GM18498 (cell line): ENCODE data around the gene CEACAM21.
"Not testable (repeated sequence)": the region's sequence is repeated elsewhere in the genome, so short reads cannot be mapped to it uniquely, and the experiment has no call there.

Source experiments
- ATAC-seq: cut with Tn5 transposase; IDR thresholded peaks from one replicate; pipeline ENCODE4 v1.9.1; 2021; ENCODE audit warnings: mild to moderate bottlenecking, moderate library complexity; ENCODE audit not compliant: unreplicated experiment

Gene CEACAM21

GRCh38 chr19:41548954-41549688 lies 26.8 kb upstream of the CEACAM21 start:
- ATAC-seq, result peak; percentile 62

- no peak for ATAC-seq
Measured at GRCh38 chr19:41549884-41550283, 26.1 kb upstream of the CEACAM21 start.

GRCh38 chr19:41551212-41551610 lies 24.8 kb upstream of the CEACAM21 start:
- ATAC-seq, result no peak

- no peak for ATAC-seq
Measured at GRCh38 chr19:41551711-41552110, 24.3 kb upstream of the CEACAM21 start.

- peak; percentile 48 for ATAC-seq
Measured at GRCh38 chr19:41552558-41552957, 23.4 kb upstream of the CEACAM21 start.

GRCh38 chr19:41553804-41554203 lies 22.2 kb upstream of the CEACAM21 start:
- no peak for ATAC-seq

GRCh38 chr19:41554907-41555306 lies 21.1 kb upstream of the CEACAM21 start:
- no peak for ATAC-seq

- ATAC-seq, result no peak
Measured at GRCh38 chr19:41555748-41556147, 20.2 kb upstream of the CEACAM21 start.

GRCh38 chr19:41563854-41564514 lies 12.0 kb upstream of the CEACAM21 start:
- ATAC-seq, result no peak

GRCh38 chr19:41564515-41565378 lies 11.2 kb upstream of the CEACAM21 start:
- no peak for ATAC-seq

GRCh38 chr19:41565379-41565720 lies 10.6 kb upstream of the CEACAM21 start:
- no peak for ATAC-seq

- ATAC-seq, result no peak
Measured at GRCh38 chr19:41566001-41566400, 10.0 kb upstream of the CEACAM21 start.

GRCh38 chr19:41569481-41570150 lies 6.3 kb upstream of the CEACAM21 start:
- no peak for ATAC-seq

GRCh38 chr19:41570179-41570578 lies 5.8 kb upstream of the CEACAM21 start:
- no peak for ATAC-seq

GRCh38 chr19:41570639-41571112 lies 5.3 kb upstream of the CEACAM21 start:
- ATAC-seq, result no peak

- no peak for ATAC-seq
Measured at GRCh38 chr19:41577144-41577830, 1.3 kb downstream of the CEACAM21 start.

GRCh38 chr19:41577833-41578232 lies 1.9 kb downstream of the CEACAM21 start:
- no peak for ATAC-seq

GRCh38 chr19:41578886-41579285 lies 2.9 kb downstream of the CEACAM21 start:
- no peak for ATAC-seq

GRCh38 chr19:41581068-41581467 lies 5.1 kb downstream of the CEACAM21 start:
- ATAC-seq, result not testable (repeated sequence)

- not testable (repeated sequence) for ATAC-seq
Measured at GRCh38 chr19:41582577-41583182, 6.7 kb downstream of the CEACAM21 start.
